GM13976 (cell line): Measurements from ENCODE around the gene FNBP1.
"Not testable (repeated sequence)": the region's sequence is repeated elsewhere in the genome, so short reads cannot be mapped to it uniquely, and the experiment has no call there.

Experiments
- DNase-seq: peaks from one replicate; pipeline ENCODE4 v3.0.0; 2012; ENCODE audit warnings: low spot score
- in situ Hi-C: fragments of 300-500 bp; cut with MboI; formaldehyde crosslinking; loops from one replicate; pipeline ENCODE4 v1.12.0; 2022; ENCODE audit warnings: low sequenced_read_pairs, mixed read lengths, inconsistent platforms; ENCODE audit not compliant: unreplicated experiment
- TF ChIP-seq, protein P1 (sequence below): IDR thresholded peaks from 2 replicates; pipeline ENCODE4 v1.5.1; 2012; ENCODE audit warnings: borderline replicate concordance, mild to moderate bottlenecking; ENCODE audit not compliant: insufficient read depth; ENCODE audit errors: extremely low read depth, missing control alignments, control extremely low read depth

The FNBP1 gene

DNA sequence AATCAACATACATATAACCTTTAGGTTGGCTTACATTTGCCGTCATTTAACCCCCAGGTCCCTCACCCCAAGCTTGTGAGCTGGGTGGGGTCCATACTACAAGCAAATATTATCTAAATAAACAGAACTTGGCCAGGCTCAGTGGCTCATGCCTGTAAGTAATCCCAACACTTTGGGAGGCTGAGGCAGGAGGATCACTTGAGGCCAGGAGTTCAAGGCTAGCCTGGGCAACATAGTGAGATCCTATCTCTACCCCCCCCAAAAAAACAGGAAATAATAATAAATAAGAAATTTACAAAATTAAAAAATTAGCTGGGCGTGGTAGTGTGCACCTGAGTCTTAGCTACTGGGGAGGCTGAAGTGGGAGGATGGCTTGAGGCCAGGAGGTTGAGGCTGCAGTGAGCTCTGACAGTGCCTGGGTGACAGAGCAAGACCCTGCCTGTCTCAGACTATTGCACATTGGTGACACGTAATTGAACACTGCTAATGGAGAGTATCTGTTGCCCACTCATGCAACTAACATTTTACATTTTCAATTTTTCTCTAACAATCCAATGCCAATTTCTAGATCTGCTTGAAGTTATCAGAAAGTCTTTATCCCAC lies 18.9 kb downstream of the FNBP1 start:
- in situ Hi-C loops: no loop called here
- no peak for DNase-seq

DNA sequence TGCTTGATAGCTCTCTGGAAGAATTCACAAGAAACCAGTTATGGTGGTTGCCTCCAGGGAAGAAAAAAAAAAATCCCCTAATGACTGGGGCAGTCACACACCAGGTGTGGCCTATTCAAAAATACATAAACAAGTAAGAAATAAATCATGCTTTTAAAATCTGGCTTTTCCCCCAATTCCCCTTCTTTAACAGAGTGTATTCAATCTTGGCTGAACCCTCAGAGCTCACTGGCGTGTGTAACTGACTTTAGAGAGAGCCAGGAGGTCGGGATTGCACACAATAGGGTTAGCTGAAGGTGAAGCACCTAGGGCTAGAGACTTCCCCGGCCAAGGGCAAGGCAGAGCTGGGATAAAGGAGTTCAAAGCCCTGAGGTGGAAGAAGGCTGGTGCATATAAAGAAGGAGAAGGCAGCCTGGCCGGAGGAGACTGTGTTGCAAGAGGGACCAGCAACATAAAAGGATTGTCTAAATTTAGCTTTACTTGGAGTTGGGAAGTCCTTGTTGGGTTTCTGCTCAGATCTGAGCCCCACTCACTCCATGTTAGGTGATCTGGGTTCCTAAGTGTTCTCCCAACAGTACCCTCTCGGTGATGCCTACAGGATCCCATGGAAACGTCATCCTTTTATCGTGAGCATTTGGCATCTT lies 19.7 kb downstream of the FNBP1 start:
- in situ Hi-C loops: no loop called here
- TF ChIP-seq, protein P1, sequence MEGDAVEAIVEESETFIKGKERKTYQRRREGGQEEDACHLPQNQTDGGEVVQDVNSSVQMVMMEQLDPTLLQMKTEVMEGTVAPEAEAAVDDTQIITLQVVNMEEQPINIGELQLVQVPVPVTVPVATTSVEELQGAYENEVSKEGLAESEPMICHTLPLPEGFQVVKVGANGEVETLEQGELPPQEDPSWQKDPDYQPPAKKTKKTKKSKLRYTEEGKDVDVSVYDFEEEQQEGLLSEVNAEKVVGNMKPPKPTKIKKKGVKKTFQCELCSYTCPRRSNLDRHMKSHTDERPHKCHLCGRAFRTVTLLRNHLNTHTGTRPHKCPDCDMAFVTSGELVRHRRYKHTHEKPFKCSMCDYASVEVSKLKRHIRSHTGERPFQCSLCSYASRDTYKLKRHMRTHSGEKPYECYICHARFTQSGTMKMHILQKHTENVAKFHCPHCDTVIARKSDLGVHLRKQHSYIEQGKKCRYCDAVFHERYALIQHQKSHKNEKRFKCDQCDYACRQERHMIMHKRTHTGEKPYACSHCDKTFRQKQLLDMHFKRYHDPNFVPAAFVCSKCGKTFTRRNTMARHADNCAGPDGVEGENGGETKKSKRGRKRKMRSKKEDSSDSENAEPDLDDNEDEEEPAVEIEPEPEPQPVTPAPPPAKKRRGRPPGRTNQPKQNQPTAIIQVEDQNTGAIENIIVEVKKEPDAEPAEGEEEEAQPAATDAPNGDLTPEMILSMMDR: no peak
- no peak for DNase-seq

More for the DNA sequence above, 18.9 kb downstream of the FNBP1 start:
- TF ChIP-seq, protein P1: no peak

DNA sequence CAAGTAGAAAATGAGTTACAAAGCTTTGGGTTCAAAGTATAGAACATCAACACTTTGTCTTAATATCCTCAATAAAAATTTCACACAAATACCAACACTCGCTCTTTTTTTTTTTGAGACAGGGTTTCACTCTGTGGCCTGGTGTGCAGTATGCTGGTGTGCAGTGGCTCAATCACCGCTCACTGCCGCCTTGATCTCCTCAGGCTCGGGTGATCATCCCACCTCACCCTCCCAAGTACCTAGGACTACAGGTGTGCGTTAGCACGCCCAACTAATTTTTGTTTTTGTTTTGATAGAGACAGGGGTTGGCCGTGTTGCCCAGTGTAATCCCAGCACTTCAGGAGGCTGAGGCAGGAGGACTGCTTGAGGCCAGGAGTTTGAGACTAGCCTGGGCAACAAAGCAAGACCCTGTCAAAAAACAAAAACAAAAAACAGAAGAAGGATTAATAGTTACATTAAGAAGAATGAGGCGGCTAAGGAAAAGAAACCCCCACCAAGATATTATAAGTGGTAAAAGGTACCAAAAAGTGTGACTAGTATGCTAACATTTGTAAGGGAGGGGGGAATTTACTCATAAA lies 20.3 kb downstream of the FNBP1 start:
- in situ Hi-C loops: no loop called here
- TF ChIP-seq, protein P1: no peak
- no peak for DNase-seq

DNA sequence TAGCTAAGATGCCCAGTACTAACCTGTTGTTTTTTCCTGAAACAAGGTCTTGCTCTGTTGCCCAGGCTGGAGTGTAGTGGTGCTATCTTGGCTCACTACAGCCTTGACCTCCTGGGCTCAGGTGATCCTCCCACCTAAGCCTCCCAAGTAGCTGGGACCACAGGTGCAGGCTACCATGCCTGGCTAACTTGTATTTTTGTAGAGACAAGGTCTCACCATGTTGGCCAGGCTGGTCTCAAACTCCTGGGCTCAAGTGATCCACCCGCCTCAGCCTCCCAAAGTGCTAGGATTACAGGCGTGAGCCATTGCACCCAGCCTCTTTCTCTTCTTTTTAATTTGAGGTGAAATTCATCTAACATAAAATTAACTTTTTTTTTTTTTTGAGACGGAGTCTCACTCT lies 21.1 kb downstream of the FNBP1 start:
- in situ Hi-C loops, DNase-seq: not testable (repeated sequence)

DNA sequence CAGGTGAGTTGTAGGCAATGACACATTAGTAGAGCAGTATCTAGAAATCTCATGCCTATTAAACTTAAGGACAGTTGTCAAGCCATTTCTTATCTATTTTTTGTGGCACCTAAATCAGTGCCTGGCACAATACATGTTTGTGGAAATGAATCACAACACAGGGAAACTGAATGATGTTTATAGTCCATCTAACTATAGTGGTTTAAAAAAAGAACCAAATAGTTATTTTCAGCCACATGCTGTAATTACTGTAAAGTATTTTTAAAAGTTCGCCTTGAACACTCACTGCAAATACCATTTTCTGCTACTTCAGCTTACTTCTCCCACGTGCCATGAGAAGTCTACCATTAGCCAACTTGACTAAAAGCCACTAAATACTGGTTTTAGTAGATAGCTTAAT lies 21.9 kb downstream of the FNBP1 start:
- no peak for DNase-seq
- in situ Hi-C loops: no loop called here
- TF ChIP-seq, protein P1: no peak

DNA sequence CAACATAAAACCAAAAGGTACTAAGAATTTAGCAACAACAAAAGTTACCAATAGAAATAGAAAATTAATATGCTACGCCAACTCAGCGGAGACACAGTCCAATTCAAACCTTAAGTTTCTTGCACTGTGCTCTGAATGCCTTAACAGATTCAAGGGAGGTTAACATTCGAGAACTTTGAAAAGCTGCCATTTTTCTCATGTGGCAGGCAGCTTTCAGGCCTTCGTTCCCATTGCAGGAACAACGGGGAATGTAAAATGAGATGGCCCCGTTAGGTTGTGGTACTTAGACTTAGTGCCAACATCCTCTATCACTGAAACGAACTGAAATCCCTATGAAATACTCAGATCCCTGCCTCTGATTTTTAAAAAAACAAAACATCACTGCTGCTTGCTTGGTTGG lies 22.4 kb downstream of the FNBP1 start:
- no peak for DNase-seq
- TF ChIP-seq, protein P1: no peak
- in situ Hi-C loops: no loop called here

DNA sequence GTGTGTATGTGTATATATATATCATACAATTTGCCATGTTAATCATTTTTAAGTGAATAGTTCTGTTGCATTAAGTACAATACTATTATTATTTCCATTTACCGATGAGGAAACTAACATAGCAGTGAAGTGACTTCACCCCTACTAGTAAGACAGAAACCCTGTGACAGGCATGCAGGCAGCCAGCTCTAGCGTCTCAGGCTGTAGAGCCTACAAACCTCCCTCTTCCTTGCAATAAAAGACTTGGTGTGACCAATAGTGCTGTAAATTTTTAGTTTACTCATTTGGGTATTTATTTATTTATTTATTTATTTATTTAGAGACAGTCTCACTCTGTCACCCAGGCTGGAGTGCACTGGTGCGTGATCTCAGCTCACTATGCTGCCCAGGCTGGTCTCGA lies 24.7 kb downstream of the FNBP1 start:
- TF ChIP-seq, protein P1: no peak
- no peak for DNase-seq
- in situ Hi-C loops: no loop called here

DNA sequence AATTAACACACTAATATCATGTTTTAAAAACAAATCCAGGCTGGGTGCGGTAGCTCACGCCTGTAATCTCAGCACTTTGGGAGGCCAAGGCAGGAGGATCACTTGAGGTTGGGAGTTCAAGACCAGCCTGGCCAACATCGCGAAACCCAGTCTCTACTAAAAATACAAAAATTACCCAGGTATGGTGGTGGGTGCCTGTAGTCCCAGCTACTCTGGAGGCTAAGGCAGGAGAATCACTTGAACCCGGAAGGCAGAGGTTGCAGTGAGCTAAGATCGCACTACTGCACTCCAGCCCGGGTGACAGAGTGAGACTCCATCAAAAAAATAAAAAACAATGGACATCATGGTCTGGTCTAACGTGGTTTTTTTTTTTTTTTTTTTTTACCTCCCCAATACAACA lies 25.5 kb downstream of the FNBP1 start:
- DNase-seq, in situ Hi-C loops: not testable (repeated sequence)
